Adipocyte (in vitro differentiated cells): Measurements from ENCODE around the gene PSMC3IP.
"Not testable (repeated sequence)": the region's sequence is repeated elsewhere in the genome, so short reads cannot be mapped to it uniquely, and the experiment has no call there.

Experiments used
- DNase-seq: peaks from one replicate; pipeline ENCODE4 v3.0.0-alpha.2; 2015; ENCODE audit warnings: low read depth
- H3K27me3 ChIP-seq: replicated peaks from 2 replicates; pipeline ENCODE4 v1.7.0; 2013; ENCODE audit warnings: mild to moderate bottlenecking, low read length, moderate library complexity; ENCODE audit not compliant: control insufficient read depth, insufficient read depth
- H3K36me3 ChIP-seq: 2 replicates; pipeline ENCODE4 v1.7.0; 2013; ENCODE audit warnings: low read length, mild to moderate bottlenecking, moderate library complexity; ENCODE audit not compliant: control insufficient read depth, insufficient read depth, severe bottlenecking
- H3K4me1 ChIP-seq: 2 replicates; pipeline ENCODE4 v1.7.0; 2013; ENCODE audit warnings: mild to moderate bottlenecking, low read length, moderate library complexity; ENCODE audit not compliant: control insufficient read depth, insufficient read depth
- H3K4me3 ChIP-seq: 2 replicates; pipeline ENCODE4 v1.7.0; 2013; ENCODE audit warnings: mild to moderate bottlenecking, low read length, moderate library complexity
- H3K9ac ChIP-seq: 2 replicates; pipeline ENCODE4 v1.7.0; 2013; ENCODE audit warnings: mild to moderate bottlenecking, low read length, moderate library complexity
- H3K9me3 ChIP-seq: 2 replicates; pipeline ENCODE4 v1.7.0; 2013; ENCODE audit warnings: mild to moderate bottlenecking, low read length, moderate library complexity; ENCODE audit not compliant: control insufficient read depth

PSMC3IP gene

GRCh38 chr17:42555122-42555622 is 22.4 kb downstream of the PSMC3IP start:
- Histone ChIP-seq H3K4me1 (peaks cover 17% of the 10 kb centered on the region), H3K4me3 (peak overlapping the region; percentile 88), H3K9me3 (no peaks in the 10 kb centered on the region), H3K36me3 (no peaks in the 10 kb centered on the region), H3K27me3 (no peaks in the 10 kb centered on the region), H3K9ac (peak overlapping the region; percentile 90)
- no peak for DNase-seq

GRCh38 chr17:42554250-42555121 is 23.0 kb downstream of the PSMC3IP start:
- no peaks in the 10 kb centered on the region for H3K36me3 ChIP-seq
- peak overlapping the region; percentile 88 for H3K4me3 ChIP-seq
- no peaks in the 10 kb centered on the region for H3K9me3 ChIP-seq
- H3K9ac ChIP-seq: peak overlapping the region; percentile 90
- peaks cover 16% of the 10 kb centered on the region for H3K4me1 ChIP-seq
- peak; percentile 91 for DNase-seq
- H3K27me3 ChIP-seq: no peaks in the 10 kb centered on the region

GRCh38 chr17:42553866-42554249 is 23.7 kb downstream of the PSMC3IP start:
- H3K36me3 ChIP-seq: no peaks in the 10 kb centered on the region
- H3K9me3 ChIP-seq: no peaks in the 10 kb centered on the region
- no peaks in the 10 kb centered on the region for H3K27me3 ChIP-seq
- H3K4me3 ChIP-seq: peak overlapping the region; percentile 88
- peak overlapping the region; percentile 90 for H3K9ac ChIP-seq
- no peak for DNase-seq
- peaks cover 16% of the 10 kb centered on the region for H3K4me1 ChIP-seq

- DNase-seq: no peak
- Histone ChIP-seq H3K4me1 (peaks cover 16% of the 10 kb centered on the region), H3K9me3 (no peaks in the 10 kb centered on the region), H3K9ac (peak overlapping the region; percentile 90), H3K27me3 (no peaks in the 10 kb centered on the region), H3K4me3 (peak overlapping the region; percentile 88), H3K36me3 (no peaks in the 10 kb centered on the region)
Observed at GRCh38 chr17:42553161-42553818, 24.2 kb downstream of the PSMC3IP start.

- peaks cover 16% of the 10 kb centered on the region for H3K4me1 ChIP-seq
- not testable (repeated sequence) for H3K9me3 ChIP-seq, DNase-seq, H3K27me3 ChIP-seq, H3K36me3 ChIP-seq
- H3K4me3 ChIP-seq: peak within 1 kb of the TSS; percentile 88
- peak within 1 kb of the TSS; percentile 90 for H3K9ac ChIP-seq
Observed at GRCh38 chr17:42552736-42553135, 24.8 kb downstream of the PSMC3IP start, which contains the start of gene HSD17B1. TSS of gene HSD17B1 (plus strand) at chr17:42552923. CDS start at chr17:42552934, 11 bp downstream.

GRCh38 chr17:42548993-42549755 is 28.4 kb downstream of the PSMC3IP start:
- H3K4me3 ChIP-seq: no peak overlapping the region
- H3K9me3 ChIP-seq: no peaks in the 10 kb centered on the region
- H3K9ac ChIP-seq: no peak overlapping the region
- H3K4me1 ChIP-seq: peaks cover 12% of the 10 kb centered on the region
- no peak for DNase-seq
- peaks cover 11% of the 10 kb centered on the region for H3K36me3 ChIP-seq
- H3K27me3 ChIP-seq: no peaks in the 10 kb centered on the region

GRCh38 chr17:42548070-42548837 is 29.3 kb downstream of the PSMC3IP start:
- Histone ChIP-seq H3K4me3 (no peak overlapping the region), H3K27me3 (no peaks in the 10 kb centered on the region), H3K9ac (no peak overlapping the region), H3K36me3 (peaks cover 20% of the 10 kb centered on the region), H3K4me1 (peaks cover 4% of the 10 kb centered on the region), H3K9me3 (no peaks in the 10 kb centered on the region)
- no peak for DNase-seq

- Histone ChIP-seq H3K4me3 (no peak overlapping the region), H3K9ac (no peak overlapping the region), H3K36me3 (peaks cover 25% of the 10 kb centered on the region), H3K9me3 (no peaks in the 10 kb centered on the region), H3K27me3 (no peaks in the 10 kb centered on the region), H3K4me1 (peaks cover 3% of the 10 kb centered on the region)
- no peak for DNase-seq
Observed at GRCh38 chr17:42547698-42548069, 29.8 kb downstream of the PSMC3IP start.

GRCh38 chr17:42547001-42547461 is 30.5 kb downstream of the PSMC3IP start:
- no peak for DNase-seq
- H3K27me3 ChIP-seq: no peaks in the 10 kb centered on the region
- H3K9me3 ChIP-seq: no peaks in the 10 kb centered on the region
- H3K9ac ChIP-seq: no peak overlapping the region
- no peak overlapping the region for H3K4me3 ChIP-seq
- no peaks in the 10 kb centered on the region for H3K4me1 ChIP-seq
- peaks cover 32% of the 10 kb centered on the region for H3K36me3 ChIP-seq

GRCh38 chr17:42545755-42546505 is 31.6 kb downstream of the PSMC3IP start:
- not testable (repeated sequence) for H3K9me3 ChIP-seq, H3K9ac ChIP-seq, H3K4me3 ChIP-seq, H3K27me3 ChIP-seq, H3K4me1 ChIP-seq, DNase-seq
- H3K36me3 ChIP-seq: peaks cover 40% of the 10 kb centered on the region
